WTC11 (cell line): ENCODE measurements around the gene ALDH9A1.

Source experiments
- ATF1 ChIP-seq: sonication (generic); formaldehyde crosslinking; IDR thresholded peaks from 2 replicates; pipeline ENCODE4 v1.8.1; 2023; ENCODE audit warnings: mild to moderate bottlenecking, moderate library complexity, missing genetic modification reagents
- ATF2 ChIP-seq: sonication (generic); formaldehyde crosslinking; IDR thresholded peaks from 2 replicates; pipeline ENCODE4 v1.8.1; 2022; ENCODE audit warnings: low read depth, missing genetic modification reagents, borderline replicate concordance
- CREB1 ChIP-seq: sonication (generic); formaldehyde crosslinking; IDR thresholded peaks from 2 replicates; pipeline ENCODE4 v1.8.0; 2023; ENCODE audit warnings: mild to moderate bottlenecking, missing genetic modification reagents
- CTCF ChIP-seq: fragments of 200-600 bp; IDR thresholded peaks from 2 replicates; pipeline ENCODE4 v1.8.0; 2022; ENCODE audit warnings: antibody characterized with exemption
- GTF2I ChIP-seq: fragments of 250-450 bp; sonication (Bioruptor Pico); conservative IDR thresholded peaks from 2 replicates; pipeline ENCODE4 v1.4.0; 2021; ENCODE audit warnings: mild to moderate bottlenecking
- IRF2 ChIP-seq: sonication (generic); formaldehyde crosslinking; IDR thresholded peaks from 2 replicates; pipeline ENCODE4 v1.8.0; 2022; ENCODE audit warnings: low read depth, missing genetic modification reagents, borderline replicate concordance
- NFE2L1 ChIP-seq: sonication (generic); formaldehyde crosslinking; IDR thresholded peaks from 2 replicates; pipeline ENCODE4 v1.8.1; 2023; ENCODE audit warnings: missing genetic modification reagents
- SMAD3 ChIP-seq: sonication (generic); formaldehyde crosslinking; IDR thresholded peaks from 2 replicates; pipeline ENCODE4 v1.8.0; 2022; ENCODE audit warnings: missing genetic modification reagents, mild to moderate bottlenecking, borderline replicate concordance
- SMAD4 ChIP-seq: sonication (generic); formaldehyde crosslinking; IDR thresholded peaks from 2 replicates; pipeline ENCODE4 v1.8.0; 2022; ENCODE audit warnings: mild to moderate bottlenecking, missing genetic modification reagents
- SP1 ChIP-seq: sonication (generic); formaldehyde crosslinking; conservative IDR thresholded peaks from 2 replicates; pipeline ENCODE4 v1.8.1; 2022; ENCODE audit warnings: missing genetic modification reagents
- ZNF232 ChIP-seq: sonication (generic); formaldehyde crosslinking; IDR thresholded peaks from 2 replicates; pipeline ENCODE4 v1.8.0; 2022; ENCODE audit warnings: mild to moderate bottlenecking, missing genetic modification reagents
- ZNF423 ChIP-seq: fragments of 250-450 bp; sonication (Bioruptor Pico); IDR thresholded peaks from 2 replicates; pipeline ENCODE4 v2.1.2; 2022; ENCODE audit warnings: mild to moderate bottlenecking, moderate library complexity
- TF ChIP-seq, protein P1 (sequence below): fragments of 250-450 bp; sonication (Bioruptor Pico); IDR thresholded peaks from 2 replicates; pipeline ENCODE4 v1.9.0; 2021; ENCODE audit warnings: moderate library complexity, mild to moderate bottlenecking, inconsistent platforms, borderline replicate concordance
- TF ChIP-seq, protein P2 (sequence below): sonication (generic); formaldehyde crosslinking; IDR thresholded peaks from 2 replicates; pipeline ENCODE4 v1.8.1; 2022; ENCODE audit warnings: low read depth, mild to moderate bottlenecking, moderate library complexity, missing genetic modification reagents, borderline replicate concordance

DNA sequence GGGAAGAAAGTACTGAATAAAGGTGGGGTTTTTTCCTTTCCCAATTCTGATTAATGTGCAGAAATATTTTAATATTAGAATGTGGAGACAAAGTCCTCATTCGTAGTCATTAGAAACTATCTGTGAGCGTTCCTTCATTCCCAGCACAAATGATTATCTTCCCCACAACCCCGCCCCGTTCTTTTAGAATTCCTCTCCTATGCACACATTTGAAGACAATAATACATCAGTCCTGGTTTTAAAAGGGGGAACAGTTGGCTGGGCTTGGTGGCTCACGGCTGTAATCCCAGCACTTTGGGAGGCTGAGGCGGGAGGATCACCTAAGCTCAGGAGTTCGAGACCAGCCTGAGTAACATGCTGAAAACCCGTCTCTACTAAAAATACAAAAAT, 876 bp downstream of the ALDH9A1 start:
- TF ChIP-seq CTCF = no peak
- TF ChIP-seq, protein P1, sequence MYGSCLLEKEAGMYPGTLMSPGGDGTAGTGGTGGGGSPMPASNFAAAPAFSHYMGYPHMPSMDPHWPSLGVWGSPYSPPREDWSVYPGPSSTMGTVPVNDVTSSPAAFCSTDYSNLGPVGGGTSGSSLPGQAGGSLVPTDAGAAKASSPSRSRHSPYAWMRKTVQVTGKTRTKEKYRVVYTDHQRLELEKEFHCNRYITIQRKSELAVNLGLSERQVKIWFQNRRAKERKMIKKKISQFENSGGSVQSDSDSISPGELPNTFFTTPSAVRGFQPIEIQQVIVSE (CRISPR knock-in tag) = no peak
- no peak for TF ChIP-seq ZNF423 (CRISPR knock-in tag)
- TF ChIP-seq, protein P2, sequence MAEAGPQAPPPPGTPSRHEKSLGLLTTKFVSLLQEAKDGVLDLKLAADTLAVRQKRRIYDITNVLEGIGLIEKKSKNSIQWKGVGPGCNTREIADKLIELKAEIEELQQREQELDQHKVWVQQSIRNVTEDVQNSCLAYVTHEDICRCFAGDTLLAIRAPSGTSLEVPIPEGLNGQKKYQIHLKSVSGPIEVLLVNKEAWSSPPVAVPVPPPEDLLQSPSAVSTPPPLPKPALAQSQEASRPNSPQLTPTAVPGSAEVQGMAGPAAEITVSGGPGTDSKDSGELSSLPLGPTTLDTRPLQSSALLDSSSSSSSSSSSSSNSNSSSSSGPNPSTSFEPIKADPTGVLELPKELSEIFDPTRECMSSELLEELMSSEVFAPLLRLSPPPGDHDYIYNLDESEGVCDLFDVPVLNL = no peak
- no peak for TF ChIP-seq ATF2 (CRISPR knock-in tag)
- TF ChIP-seq IRF2 (CRISPR knock-in tag) = no peak
- TF ChIP-seq SMAD3 (CRISPR knock-in tag) = no peak
- TF ChIP-seq GTF2I (CRISPR knock-in tag) = no peak
- no peak for TF ChIP-seq CREB1 (CRISPR knock-in tag)
- TF ChIP-seq NFE2L1 = no peak
- TF ChIP-seq ZNF232 (CRISPR knock-in tag) = no peak
- TF ChIP-seq SMAD4 = no peak
- no peak for TF ChIP-seq ATF1 (CRISPR knock-in tag)
- no peak for TF ChIP-seq SP1
